ENCODE measurements around the gene UTP25.

The UTP25 gene

GRCh38 chr1:209884249-209884648, 56.5 kb downstream of the UTP25 start:
- H4K20me1 ChIP-seq (ENCODE audit: insufficient read depth, low read length, poor library complexity, severe bottlenecking), result no peaks in the 10 kb centered on the region
- no peak overlapping the region for H3K9ac ChIP-seq (ENCODE audit: low read depth, low read length, poor library complexity, severe bottlenecking)
- no peaks in the 10 kb centered on the region for H3K4me1 ChIP-seq (ENCODE audit: insufficient read depth, low read length, poor library complexity, severe bottlenecking)
- H3K9me3 ChIP-seq (ENCODE audit: insufficient read depth, low read depth, low read length), result no peaks in the 10 kb centered on the region
- no peaks in the 10 kb centered on the region for H3K27me3 ChIP-seq (ENCODE audit: insufficient read depth, low read length, poor library complexity, severe bottlenecking)
- no peaks in the 10 kb centered on the region for H3F3A ChIP-seq (ENCODE audit: low read depth)
- H3K4me2 ChIP-seq (ENCODE audit: low read depth, low read length, poor library complexity, severe bottlenecking), result no peak overlapping the region
- no peaks in the 10 kb centered on the region for H3K36me3 ChIP-seq (ENCODE audit: insufficient read depth, low read length)
- H2AFZ ChIP-seq (ENCODE audit: low read length), result no peak overlapping the region
- H3K79me2 ChIP-seq (ENCODE audit: insufficient read depth, low read length), result no peaks in the 10 kb centered on the region
- H3K9me2 ChIP-seq (replicated peaks; ENCODE audit: low read depth, low read length), result no peaks in the 10 kb centered on the region
- H3K4me3 ChIP-seq (ENCODE audit: low read length, poor library complexity, severe bottlenecking), result no peak overlapping the region
- TF ChIP-seq, protein P1, sequence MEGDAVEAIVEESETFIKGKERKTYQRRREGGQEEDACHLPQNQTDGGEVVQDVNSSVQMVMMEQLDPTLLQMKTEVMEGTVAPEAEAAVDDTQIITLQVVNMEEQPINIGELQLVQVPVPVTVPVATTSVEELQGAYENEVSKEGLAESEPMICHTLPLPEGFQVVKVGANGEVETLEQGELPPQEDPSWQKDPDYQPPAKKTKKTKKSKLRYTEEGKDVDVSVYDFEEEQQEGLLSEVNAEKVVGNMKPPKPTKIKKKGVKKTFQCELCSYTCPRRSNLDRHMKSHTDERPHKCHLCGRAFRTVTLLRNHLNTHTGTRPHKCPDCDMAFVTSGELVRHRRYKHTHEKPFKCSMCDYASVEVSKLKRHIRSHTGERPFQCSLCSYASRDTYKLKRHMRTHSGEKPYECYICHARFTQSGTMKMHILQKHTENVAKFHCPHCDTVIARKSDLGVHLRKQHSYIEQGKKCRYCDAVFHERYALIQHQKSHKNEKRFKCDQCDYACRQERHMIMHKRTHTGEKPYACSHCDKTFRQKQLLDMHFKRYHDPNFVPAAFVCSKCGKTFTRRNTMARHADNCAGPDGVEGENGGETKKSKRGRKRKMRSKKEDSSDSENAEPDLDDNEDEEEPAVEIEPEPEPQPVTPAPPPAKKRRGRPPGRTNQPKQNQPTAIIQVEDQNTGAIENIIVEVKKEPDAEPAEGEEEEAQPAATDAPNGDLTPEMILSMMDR (conservative IDR thresholded peaks at IDR 0.05; ENCODE audit: low read length), result no peak
- TF ChIP-seq EZH2phosphoT487 (IDR thresholded peaks at IDR 0.05; ENCODE audit: borderline replicate concordance), result no peak

DNA sequence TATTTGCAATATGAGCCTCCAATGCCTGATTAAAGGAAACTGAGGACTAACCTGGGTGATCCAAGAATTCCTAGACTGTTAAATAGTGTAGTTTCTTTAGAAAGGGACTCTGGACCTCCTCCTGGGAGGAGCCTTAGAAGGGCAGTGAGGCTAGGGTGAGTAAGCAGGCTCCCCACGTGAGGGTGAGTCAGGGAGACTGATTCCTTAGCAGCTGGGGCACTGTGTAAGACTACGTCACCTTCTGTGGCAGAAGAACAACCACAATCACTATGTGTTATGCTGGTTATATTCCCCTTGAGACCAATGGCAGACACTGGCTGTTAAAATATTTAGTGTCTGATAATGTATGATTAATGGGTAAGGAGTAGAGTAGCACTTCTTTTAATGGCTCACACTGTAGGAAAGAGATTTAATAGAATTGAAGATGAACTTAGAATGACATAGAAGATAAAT, 56.9 kb downstream of the UTP25 start:
- Histone ChIP-seq H3K9ac (ENCODE audit: low read depth, low read length, poor library complexity, severe bottlenecking) (no peak overlapping the region), H3K9me3 (ENCODE audit: insufficient read depth, low read depth, low read length) (no peaks in the 10 kb centered on the region), H3K9me2 (replicated peaks; ENCODE audit: low read depth, low read length) (no peaks in the 10 kb centered on the region), H3K36me3 (ENCODE audit: insufficient read depth, low read length) (no peaks in the 10 kb centered on the region), H2AFZ (ENCODE audit: low read length) (no peak overlapping the region), H4K20me1 (ENCODE audit: insufficient read depth, low read length, poor library complexity, severe bottlenecking) (no peaks in the 10 kb centered on the region), H3K4me1 (ENCODE audit: insufficient read depth, low read length, poor library complexity, severe bottlenecking) (no peaks in the 10 kb centered on the region), H3K4me2 (ENCODE audit: low read depth, low read length, poor library complexity, severe bottlenecking) (no peak overlapping the region), H3F3A (ENCODE audit: low read depth) (no peaks in the 10 kb centered on the region), H3K79me2 (ENCODE audit: insufficient read depth, low read length) (no peaks in the 10 kb centered on the region), H3K27me3 (ENCODE audit: insufficient read depth, low read length, poor library complexity, severe bottlenecking) (no peaks in the 10 kb centered on the region), H3K4me3 (ENCODE audit: low read length, poor library complexity, severe bottlenecking) (no peak overlapping the region)
- TF ChIP-seq, protein P1 (conservative IDR thresholded peaks at IDR 0.05; ENCODE audit: low read length), result no peak
- no peak for TF ChIP-seq EZH2phosphoT487 (IDR thresholded peaks at IDR 0.05; ENCODE audit: borderline replicate concordance)

GRCh38 chr1:209885403-209886218, 57.8 kb downstream of the UTP25 start:
- H4K20me1 ChIP-seq (ENCODE audit: insufficient read depth, low read length, poor library complexity, severe bottlenecking), result no peaks in the 10 kb centered on the region
- no peak overlapping the region for H3K4me2 ChIP-seq (ENCODE audit: low read depth, low read length, poor library complexity, severe bottlenecking)
- H3K27me3 ChIP-seq (ENCODE audit: insufficient read depth, low read length, poor library complexity, severe bottlenecking), result no peaks in the 10 kb centered on the region
- TF ChIP-seq, protein P1 (conservative IDR thresholded peaks at IDR 0.05; ENCODE audit: low read length), result no peak
- TF ChIP-seq EZH2phosphoT487 (IDR thresholded peaks at IDR 0.05; ENCODE audit: borderline replicate concordance), result no peak
- H3K9me2 ChIP-seq (replicated peaks; ENCODE audit: low read depth, low read length), result no peaks in the 10 kb centered on the region
- no peak overlapping the region for H2AFZ ChIP-seq (ENCODE audit: low read length)
- H3F3A ChIP-seq (ENCODE audit: low read depth), result no peaks in the 10 kb centered on the region
- H3K4me3 ChIP-seq (ENCODE audit: low read length, poor library complexity, severe bottlenecking), result no peak overlapping the region
- H3K36me3 ChIP-seq (ENCODE audit: insufficient read depth, low read length), result no peaks in the 10 kb centered on the region
- no peaks in the 10 kb centered on the region for H3K4me1 ChIP-seq (ENCODE audit: insufficient read depth, low read length, poor library complexity, severe bottlenecking)
- no peak overlapping the region for H3K9ac ChIP-seq (ENCODE audit: low read depth, low read length, poor library complexity, severe bottlenecking)
- no peaks in the 10 kb centered on the region for H3K9me3 ChIP-seq (ENCODE audit: insufficient read depth, low read depth, low read length)
- H3K79me2 ChIP-seq (ENCODE audit: insufficient read depth, low read length), result no peaks in the 10 kb centered on the region
